IPS-20b (cell line): ENCODE data around the gene NENF.
"Not testable (repeated sequence)": the region's sequence is repeated elsewhere in the genome, so short reads cannot be mapped to it uniquely, and the experiment has no call there.

Source experiments
- H3K27ac ChIP-seq: one replicate; pipeline ENCODE4 v1.5.1; 2013; ENCODE audit warnings: low read length
- H3K27me3 ChIP-seq: 2 replicates; pipeline ENCODE4 v1.6.1; 2013; ENCODE audit warnings: mild to moderate bottlenecking, low read length, inconsistent platforms; ENCODE audit not compliant: insufficient read depth
- H3K36me3 ChIP-seq: 2 replicates; pipeline ENCODE4 v1.6.1; 2013; ENCODE audit warnings: low read depth, mild to moderate bottlenecking, inconsistent platforms, low read length, moderate library complexity; ENCODE audit not compliant: insufficient read depth
- H3K4me1 ChIP-seq: 2 replicates; pipeline ENCODE4 v1.6.1; 2013; ENCODE audit warnings: mild to moderate bottlenecking, control low read depth, inconsistent platforms, low read length, moderate library complexity; ENCODE audit not compliant: insufficient read depth
- H3K4me3 ChIP-seq: 2 replicates; pipeline ENCODE4 v1.5.1; 2013; ENCODE audit warnings: mild to moderate bottlenecking, low read length, inconsistent platforms
- H3K9ac ChIP-seq: 2 replicates; pipeline ENCODE4 v1.6.1; 2013; ENCODE audit warnings: low read depth, mild to moderate bottlenecking, inconsistent platforms, low read length, moderate library complexity
- H3K9me3 ChIP-seq: 2 replicates; pipeline ENCODE4 v1.6.1; 2013; ENCODE audit warnings: mild to moderate bottlenecking, low read depth, low read length, inconsistent platforms; ENCODE audit not compliant: insufficient read depth

NENF gene

DNA sequence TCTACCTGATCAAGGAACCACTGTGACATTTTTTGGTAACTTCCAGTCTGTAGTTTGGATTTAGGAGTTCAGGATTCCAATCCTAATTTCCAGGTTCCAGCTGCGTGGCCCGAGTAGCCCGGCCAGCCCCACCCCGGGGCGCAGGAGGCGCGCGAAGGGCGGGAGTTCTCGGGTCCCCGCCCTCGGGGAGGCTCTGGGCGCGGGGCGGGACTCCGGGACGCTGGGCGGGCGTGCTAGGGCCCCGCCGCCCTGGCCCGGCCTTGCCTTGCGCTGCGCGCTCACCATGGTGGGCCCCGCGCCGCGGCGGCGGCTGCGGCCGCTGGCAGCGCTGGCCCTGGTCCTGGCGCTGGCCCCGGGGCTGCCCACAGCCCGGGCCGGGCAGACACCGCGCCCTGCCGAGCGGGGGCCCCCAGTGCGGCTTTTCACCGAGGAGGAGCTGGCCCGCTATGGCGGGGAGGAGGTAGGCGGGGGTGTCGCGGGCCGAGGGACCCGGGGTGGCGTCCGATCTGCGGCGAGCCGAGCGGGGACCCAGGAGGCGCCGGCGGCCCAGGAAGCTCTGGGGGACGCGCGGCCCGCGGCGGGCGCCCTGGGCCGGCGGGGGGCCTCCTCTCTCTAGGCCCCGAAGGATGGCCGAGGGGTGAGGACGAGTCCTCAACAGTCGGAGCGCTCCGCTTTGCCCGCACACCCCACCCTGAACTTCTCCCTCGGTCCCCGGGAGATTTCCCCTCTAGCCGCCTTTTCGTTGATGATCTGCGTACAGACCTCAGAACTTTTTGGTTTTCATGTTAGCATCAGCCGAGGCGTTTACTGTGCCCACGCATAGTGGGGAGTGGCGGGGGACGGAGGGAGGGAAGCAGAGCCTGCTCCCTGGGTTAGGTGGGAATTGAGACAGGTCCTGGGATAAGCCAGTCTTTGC lies at the start of gene NENF:
Gene NENF, plus strand, starts transcription at position 260 of the 916 bp plus-strand sequence. Its CDS starts 24 bp downstream, at position 284.
- Histone ChIP-seq H3K9me3 (no peaks in the 10 kb centered on the region), H3K36me3 (no peaks in the 10 kb centered on the region), H3K4me3 (peak within 1 kb of the TSS; percentile 72), H3K27ac (no peak within 1 kb of the TSS), H3K27me3 (peaks cover 16% of the 10 kb centered on the region), H3K4me1 (peaks cover 7% of the 10 kb centered on the region; the same call in 1 of the 2 replicates), H3K9ac (peak within 1 kb of the TSS; percentile 79)

DNA sequence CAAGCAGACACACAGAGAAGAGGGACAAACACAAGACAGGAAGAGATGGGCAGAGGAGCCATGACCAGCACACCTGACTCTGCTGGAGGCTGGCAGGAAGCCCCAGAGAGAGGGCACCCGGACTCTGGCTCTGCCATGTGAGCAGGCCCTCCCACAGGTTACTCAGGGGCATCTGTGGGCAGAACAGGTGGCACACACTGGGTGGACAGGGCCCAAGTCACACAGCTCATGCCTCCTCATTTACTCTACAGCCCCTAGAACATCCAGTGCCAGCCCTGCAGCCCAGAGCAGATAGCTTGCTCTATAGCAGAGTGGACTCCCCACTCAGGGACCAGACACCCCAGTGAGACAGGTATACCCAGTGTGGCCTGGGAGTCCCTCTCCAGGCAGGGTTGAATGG lies 46.7 kb upstream of the NENF start:
- Histone ChIP-seq H3K36me3 (peaks cover 61% of the 10 kb centered on the region), H3K27me3 (no peaks in the 10 kb centered on the region), H3K4me3 (no peak overlapping the region), H3K9me3 (peaks cover 12% of the 10 kb centered on the region), H3K27ac (no peak overlapping the region), H3K9ac (no peak overlapping the region), H3K4me1 (no peaks in the 10 kb centered on the region)

DNA sequence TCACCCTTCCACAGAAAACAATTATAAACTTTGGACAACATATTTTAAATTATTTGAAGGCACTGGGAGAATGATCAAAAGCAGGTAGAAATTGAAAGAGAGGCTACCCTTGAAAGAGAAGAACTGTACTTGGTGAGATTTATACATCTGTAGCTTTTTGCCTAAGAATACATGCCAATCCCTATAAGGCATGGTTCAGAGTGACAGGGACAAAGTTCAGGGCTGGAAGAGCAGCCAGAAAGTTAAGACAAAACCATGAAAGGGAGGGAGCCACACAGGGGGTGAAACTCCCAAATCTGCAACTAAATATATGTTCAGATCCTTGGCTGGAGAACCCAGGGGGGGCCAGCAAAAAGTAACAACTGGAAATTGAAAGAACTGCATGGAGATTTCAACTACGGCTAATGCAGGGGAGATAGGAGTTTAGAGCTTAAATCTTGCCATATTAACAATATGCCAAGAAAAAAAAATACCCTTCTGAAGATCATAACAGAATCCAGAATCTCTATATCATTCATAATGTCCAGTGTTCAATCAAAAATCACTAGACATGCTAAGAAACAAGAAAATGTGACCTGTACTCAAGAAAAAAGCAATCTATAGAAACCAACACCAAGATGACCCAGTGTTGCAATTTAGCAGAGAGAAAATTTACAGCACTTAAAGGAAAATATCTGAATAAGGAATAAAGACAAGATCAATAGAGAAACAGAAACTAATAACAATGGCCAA lies 43.6 kb upstream of the NENF start:
- Histone ChIP-seq H3K9me3 (peaks cover 12% of the 10 kb centered on the region), H3K4me3 (no peak overlapping the region), H3K27ac (no peak overlapping the region), H3K27me3 (no peaks in the 10 kb centered on the region), H3K36me3 (peaks cover 41% of the 10 kb centered on the region), H3K9ac (no peak overlapping the region), H3K4me1 (no peaks in the 10 kb centered on the region)

DNA sequence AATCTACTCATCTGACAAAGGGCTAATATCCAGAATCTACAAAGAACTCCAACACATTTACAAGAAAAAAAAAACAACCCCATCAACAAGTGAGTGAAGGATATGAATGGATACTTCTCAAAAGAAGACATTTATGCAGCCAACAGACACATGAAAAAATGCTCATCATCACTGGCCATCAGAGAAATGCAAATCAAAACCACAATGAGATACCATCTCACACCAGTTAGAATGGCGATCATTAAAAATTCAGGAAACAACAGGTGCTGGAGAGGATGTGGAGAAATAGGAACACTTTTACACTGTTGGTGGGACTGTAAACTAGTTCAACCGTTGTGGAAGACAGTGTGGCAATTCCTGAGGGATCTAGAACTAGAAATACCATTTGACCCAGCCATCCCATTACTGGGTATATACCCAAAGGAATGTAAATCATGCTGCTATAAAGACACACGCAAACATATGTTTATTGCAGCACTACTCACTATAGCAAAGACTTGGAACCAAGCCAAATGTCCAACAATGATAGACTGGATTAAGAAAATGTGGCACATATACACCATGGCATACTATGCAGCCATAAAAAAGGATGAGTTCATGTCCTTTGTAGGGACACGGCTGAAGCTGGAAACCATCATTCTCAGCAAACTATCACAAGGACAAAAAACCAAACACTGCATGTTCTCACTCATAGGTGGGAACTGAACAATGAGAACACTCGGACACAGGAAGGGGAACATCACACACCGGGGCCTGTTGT lies 36.9 kb upstream of the NENF start:
- H3K36me3 ChIP-seq: peaks cover 21% of the 10 kb centered on the region
- not testable (repeated sequence) for H3K27me3 ChIP-seq, H3K9ac ChIP-seq, H3K4me3 ChIP-seq, H3K27ac ChIP-seq, H3K4me1 ChIP-seq
- peaks cover 13% of the 10 kb centered on the region for H3K9me3 ChIP-seq

DNA sequence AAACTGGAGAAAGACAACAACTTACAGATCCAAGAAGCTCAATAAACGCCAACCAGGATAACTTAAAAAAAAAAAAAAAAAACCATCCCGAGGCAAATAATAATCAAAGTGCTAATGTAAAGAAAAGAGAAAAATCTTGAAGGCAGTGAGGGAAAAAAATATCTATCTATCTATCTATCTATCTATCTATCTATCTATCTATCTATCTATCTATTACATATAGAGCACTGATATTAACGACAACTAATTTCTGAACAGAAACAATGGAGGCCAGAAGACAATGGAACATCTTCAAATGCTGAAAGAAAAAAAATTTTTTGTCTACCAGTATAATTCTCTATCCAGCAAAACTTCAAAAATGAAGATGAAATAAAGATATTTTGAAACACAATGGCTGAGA lies 36.1 kb upstream of the NENF start:
- no peaks in the 10 kb centered on the region for H3K4me1 ChIP-seq
- no peaks in the 10 kb centered on the region for H3K27me3 ChIP-seq
- H3K9ac ChIP-seq: no peak overlapping the region
- H3K9me3 ChIP-seq: peaks cover 13% of the 10 kb centered on the region
- H3K4me3 ChIP-seq: no peak overlapping the region
- peaks cover 21% of the 10 kb centered on the region for H3K36me3 ChIP-seq
- no peak overlapping the region for H3K27ac ChIP-seq

DNA sequence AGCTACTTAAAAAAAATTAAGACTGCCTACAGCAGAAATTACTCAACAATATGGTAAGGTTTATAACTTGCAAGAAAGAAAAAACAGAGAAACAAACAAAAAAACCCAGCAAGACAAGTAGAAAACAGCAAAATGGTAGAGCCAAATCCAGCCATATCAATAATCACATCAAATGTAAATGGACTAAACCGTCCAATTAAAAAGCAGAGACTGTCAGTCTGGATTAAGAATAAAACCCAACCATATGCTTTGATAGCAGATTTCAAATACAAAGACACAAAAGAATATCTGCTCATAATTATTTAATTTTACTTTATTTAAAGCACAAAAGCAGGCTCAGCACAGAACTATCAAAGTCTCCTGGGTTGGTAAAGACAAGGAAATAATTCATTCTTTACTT lies 35.5 kb upstream of the NENF start:
- H3K9me3 ChIP-seq: peaks cover 13% of the 10 kb centered on the region
- H3K9ac ChIP-seq: no peak overlapping the region
- H3K36me3 ChIP-seq: peaks cover 25% of the 10 kb centered on the region

DNA sequence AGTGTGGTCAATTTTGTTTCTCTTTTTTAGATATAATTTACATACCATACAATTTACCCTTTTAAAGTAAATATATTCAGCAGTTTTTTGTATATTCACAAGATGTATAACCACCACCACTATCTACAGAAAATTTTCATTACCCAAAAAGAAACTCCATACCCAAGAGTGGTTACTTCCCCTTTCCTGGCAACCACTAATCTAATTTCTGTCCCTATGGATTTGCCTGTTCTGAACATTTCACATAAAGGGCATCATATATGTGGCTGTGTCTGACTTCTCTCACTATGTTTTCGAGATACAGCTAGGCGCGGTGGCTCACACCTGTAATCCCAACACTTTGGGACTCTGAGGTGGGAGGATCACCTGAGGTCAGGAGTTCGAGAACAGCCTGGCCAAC lies 31.7 kb upstream of the NENF start:
- H3K4me1 ChIP-seq: no peaks in the 10 kb centered on the region
- no peak overlapping the region for H3K4me3 ChIP-seq
- peaks cover 53% of the 10 kb centered on the region for H3K36me3 ChIP-seq
- H3K9ac ChIP-seq: no peak overlapping the region
- no peaks in the 10 kb centered on the region for H3K27me3 ChIP-seq
- H3K27ac ChIP-seq: no peak overlapping the region
- H3K9me3 ChIP-seq: peaks cover 13% of the 10 kb centered on the region

More for the DNA sequence above, 35.5 kb upstream of the NENF start:
- Histone ChIP-seq H3K27ac (no peak overlapping the region), H3K4me3 (no peak overlapping the region), H3K4me1 (no peaks in the 10 kb centered on the region), H3K27me3 (no peaks in the 10 kb centered on the region)

DNA sequence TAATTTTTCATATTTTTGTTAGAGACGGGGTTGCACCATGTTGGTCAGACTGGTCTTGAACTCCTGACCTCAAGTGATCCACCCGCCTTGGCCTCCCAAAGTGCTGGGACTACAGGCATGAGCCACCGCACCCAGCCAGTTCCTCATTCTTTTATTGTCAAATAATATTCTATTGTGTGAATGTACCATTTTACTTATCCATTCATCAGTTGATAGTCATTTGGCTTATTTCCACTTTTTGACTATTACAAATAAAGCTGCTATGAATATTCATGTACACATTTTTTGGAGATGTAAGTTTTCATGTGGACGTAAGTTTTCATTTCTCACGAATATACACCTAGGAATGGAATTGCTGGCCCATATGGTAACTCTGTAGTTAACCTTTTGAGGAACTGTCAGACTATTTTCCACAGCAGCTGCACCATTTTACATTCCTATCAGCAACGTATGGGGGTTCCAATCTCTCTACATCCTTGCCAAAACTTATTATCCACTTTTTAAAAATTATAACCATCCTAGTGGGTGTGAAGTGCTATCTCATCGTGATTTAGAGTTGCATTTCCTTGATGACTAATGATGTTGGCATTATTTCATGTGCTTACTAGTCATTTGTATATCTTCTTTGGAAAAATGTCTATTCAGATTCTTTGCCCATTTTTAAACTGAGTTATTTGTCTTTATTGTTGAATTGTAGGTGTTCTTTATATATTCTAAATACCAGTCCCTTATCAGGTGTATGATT lies 30.7 kb upstream of the NENF start:
- Histone ChIP-seq H3K4me3 (no peak overlapping the region), H3K4me1 (no peaks in the 10 kb centered on the region), H3K9me3 (peaks cover 8% of the 10 kb centered on the region), H3K27ac (no peak overlapping the region), H3K9ac (no peak overlapping the region), H3K36me3 (peaks cover 56% of the 10 kb centered on the region), H3K27me3 (no peaks in the 10 kb centered on the region)

DNA sequence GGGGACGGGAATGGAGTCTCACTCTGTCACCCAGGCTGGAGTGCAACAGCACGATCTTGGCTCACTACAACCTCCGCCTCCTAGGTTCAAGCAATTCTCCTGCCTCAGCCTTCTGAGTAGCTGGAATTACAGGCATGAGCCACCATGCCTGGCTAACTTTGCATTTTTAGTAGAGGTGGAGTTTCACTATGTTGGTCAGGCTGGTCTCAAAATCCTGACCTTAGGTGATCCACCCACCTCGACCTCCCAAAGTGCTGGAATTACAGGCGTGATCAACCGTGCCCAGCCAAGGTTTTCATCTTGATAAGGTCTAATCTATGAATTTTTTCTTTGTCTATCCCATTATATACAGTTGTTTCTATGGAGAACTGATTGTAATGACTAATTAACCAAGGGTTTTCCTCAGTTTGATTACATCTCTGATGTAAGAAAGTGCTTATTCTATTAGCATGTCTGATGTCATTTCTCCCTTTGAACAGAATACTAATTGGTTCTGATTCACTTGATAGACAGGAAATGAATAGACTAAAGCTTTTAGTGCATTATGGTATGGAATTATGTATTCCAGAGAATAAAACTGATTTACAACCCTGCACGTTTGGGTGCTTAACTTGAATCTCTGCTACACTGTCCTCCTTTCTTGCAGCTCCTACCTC lies 29.9 kb upstream of the NENF start:
- peaks cover 61% of the 10 kb centered on the region for H3K36me3 ChIP-seq
- no peaks in the 10 kb centered on the region for H3K27me3 ChIP-seq
- H3K27ac ChIP-seq: no peak overlapping the region
- H3K4me3 ChIP-seq: no peak overlapping the region
- no peak overlapping the region for H3K9ac ChIP-seq
- no peaks in the 10 kb centered on the region; the same call in 1 of the 2 replicates for H3K9me3 ChIP-seq
- H3K4me1 ChIP-seq: no peaks in the 10 kb centered on the region

DNA sequence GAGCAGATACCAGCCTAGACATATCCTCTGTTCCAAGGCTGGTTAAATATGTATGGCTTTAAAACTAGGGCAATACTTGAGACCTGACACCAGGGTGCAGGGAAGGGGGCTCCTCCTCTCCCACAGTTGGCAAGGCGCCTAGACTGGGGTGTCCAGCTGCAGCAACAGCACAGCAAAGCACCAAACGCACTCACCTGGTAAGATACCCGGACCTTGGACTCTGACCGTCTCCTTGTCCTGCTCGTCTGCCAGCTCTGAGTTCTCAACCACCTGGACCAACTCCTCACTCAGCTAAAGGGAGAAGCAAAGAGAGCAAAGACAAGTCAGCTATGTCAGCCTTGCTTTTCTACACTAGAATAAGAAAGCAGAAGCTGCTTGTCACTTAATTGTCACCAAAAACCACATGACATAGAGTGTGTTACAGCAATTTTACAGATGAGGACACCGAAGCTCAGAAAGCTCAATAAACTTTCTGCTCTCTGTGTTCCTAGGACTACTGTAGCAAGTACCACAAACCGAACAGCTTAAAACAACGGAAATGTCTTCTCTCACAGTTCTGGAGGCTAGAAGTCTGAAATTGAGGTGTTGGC lies 22.4 kb upstream of the NENF start:
- H3K9ac ChIP-seq: no peak overlapping the region
- peaks cover 57% of the 10 kb centered on the region for H3K36me3 ChIP-seq
- no peak overlapping the region for H3K4me3 ChIP-seq
- H3K9me3 ChIP-seq: no peaks in the 10 kb centered on the region
- no peak overlapping the region for H3K27ac ChIP-seq
- H3K4me1 ChIP-seq: peaks cover 10% of the 10 kb centered on the region; the same call in 1 of the 2 replicates
- peaks cover 14% of the 10 kb centered on the region for H3K27me3 ChIP-seq
